ENCODE measurements around the gene RAB5A.
"Not testable (repeated sequence)": the region's sequence is repeated elsewhere in the genome, so short reads cannot be mapped to it uniquely, and the experiment has no call there.

The RAB5A gene, protein sequence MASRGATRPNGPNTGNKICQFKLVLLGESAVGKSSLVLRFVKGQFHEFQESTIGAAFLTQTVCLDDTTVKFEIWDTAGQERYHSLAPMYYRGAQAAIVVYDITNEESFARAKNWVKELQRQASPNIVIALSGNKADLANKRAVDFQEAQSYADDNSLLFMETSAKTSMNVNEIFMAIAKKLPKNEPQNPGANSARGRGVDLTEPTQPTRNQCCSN

DNA sequence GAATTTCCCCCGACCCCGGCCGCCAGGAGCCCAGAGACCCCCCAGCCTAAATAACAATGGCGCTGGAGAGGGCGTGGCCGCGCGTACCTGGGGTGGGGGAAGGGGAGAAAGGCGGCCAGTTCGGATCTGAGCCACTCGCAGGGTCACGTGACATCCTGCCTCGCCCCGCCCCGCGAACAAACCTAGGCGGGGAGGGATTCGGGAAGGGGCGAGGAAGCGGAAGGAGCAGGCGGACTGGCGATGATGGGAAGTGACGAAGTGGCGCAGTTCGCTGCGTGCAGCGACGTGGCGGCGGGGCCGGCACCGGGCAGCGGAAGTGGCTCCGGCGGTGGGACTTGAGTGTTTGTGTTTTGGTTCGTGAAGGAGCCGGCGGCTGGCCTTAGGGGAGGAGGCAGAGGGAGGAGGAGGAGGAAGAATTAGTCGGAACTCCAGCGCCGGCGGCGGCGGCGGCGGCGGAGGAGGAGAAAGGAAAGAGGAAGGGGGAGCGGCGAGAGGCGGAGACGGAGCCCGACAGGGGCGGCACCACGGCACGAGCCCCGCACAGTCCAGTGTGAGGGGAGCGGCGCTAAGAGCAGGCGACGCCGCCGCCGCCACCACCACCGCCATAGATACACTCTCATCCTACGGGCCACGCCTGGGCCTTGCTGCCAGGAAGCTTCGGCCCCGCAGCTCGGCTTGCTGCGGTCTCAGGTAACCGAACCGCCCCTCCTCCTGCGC is at the start of gene RAB5A:
TSS of gene RAB5A (plus strand) at position 266 of the 717 bp plus-strand sequence. CDS start 3,802 bp downstream, outside the sequence.
- peak; percentile 96 for DNase-seq

DNA sequence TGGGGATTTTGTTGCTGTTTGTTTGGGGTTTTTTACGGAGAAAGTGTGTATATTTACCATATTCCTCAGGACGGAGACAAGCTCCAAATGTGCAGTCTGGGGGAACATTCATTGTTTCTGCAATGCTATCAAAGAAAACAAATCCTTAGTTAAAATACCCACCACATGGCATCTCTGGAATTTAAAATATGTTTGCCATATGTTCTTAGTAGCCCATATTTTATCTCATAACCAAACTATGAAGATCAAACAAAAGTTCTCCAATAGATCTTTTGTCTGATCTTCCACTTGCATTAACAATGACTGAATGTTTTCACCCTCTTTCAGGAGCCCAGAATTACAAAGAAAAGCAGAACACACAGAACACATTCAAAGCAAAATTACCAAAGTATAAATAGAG is 48.2 kb upstream of the RAB5A start:
- no peak for DNase-seq

DNA sequence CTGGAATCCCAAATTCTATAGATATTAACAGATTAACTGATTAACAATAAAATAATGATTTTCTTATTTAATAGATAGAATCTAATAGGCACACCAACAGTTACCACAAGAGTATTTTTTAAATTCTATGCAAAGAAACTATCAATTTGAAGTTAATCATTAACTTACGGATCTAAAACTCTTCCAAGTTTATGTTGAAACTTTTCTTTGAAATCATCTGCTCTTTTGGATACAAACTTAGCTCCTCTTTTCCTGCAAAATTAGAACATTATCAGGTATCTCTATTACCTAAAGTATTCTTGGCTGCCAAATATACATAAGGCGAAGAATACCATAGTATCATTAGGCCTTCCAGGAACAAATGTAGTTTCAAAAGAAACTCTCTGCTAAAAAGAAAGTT is 47.6 kb upstream of the RAB5A start:
- no peak for DNase-seq

DNA sequence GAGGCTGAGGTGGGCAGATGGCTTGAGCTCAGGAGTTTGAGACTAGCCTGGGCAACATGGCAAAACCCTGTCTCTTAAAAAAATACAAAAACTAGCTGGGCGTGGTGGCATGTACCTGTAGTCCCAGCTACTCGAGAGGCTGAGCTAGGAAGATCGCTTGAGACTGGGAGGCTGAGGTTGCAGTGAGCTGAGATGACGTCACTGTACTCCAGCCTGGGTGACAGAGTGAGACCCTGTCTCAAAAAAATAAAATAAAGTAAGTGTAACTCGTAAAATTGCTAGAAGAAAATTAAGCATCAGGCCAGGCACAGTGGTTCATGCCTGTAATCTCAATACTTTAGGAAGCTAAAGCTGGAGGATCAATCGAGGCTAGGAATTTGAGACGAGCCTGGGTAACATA is 47.1 kb upstream of the RAB5A start:
- DNase-seq: not testable (repeated sequence)

DNA sequence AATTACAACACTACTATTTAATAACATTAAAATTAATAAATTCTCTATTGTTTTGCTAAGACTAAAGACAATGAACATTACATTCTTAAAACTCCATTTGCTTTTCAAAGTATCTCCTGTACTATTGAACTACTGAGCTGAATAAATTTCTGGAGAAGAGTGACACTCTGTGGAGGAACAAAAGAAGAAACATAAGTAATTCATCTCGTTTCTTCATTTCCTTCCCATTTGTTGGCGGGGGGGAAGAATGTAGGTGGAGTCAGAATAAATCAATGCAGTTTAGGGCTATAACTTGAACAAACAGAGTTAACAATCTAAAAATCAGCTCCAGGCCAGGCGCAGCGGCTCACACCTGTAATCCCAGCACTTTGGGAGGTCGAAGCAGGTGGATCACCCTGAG is 45.6 kb upstream of the RAB5A start:
- no peak for DNase-seq

DNA sequence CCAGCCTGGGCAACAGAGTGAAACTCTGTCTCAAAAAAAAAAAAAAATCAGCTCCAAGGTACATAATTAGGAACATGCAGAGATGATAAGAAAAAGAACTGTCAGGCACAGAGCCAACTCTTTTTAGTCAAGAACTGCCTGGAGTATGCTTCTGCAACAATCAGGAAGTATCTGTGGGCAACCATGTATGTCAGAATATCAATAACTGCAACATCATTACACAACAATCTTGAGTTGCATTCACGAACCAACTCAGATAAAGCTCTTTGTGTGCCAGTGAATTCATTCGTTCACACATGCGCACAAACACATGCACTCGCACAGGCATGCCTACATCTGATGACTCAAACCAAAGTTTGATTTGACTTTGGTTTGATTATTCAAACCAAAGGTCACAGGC is 45.0 kb upstream of the RAB5A start:
- DNase-seq: no peak

DNA sequence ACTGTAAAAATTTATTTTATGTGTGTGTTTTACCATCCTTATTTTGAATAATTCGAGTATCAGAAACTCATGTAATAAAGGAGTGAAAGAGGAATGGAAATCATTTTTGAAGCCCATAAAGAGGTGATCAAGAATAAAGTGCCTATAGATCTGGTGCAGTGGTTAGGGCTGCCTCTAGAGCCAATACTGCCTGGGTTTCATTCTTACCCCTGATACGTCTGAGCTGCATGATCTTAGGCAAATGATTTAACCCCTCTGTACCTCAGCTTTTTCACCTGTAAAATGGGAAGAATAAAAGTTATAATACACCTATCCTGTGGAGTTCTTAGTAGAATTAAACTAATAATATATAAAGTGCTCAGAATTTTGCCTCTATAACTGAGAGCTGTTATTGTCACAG is 43.2 kb upstream of the RAB5A start:
- DNase-seq: no peak

DNA sequence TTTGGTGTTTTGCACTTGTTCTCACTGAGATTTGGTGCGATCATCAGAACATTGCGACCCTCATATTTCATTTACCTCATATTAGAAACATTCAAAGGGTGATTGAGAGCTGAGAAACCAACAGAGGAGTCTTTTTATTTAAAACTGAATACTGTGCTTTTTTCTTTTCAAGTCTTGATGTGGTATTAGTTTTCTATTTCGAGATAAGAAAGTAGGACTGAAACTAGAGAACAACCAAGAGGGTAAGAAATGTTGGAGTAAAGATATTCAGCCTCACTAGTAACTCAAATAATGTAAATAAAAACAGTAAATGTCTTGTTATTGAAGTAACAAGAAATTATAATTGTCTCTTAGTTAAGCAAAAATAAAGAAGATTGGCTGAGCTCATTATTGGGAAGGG is 39.4 kb upstream of the RAB5A start:
- DNase-seq: no peak

DNA sequence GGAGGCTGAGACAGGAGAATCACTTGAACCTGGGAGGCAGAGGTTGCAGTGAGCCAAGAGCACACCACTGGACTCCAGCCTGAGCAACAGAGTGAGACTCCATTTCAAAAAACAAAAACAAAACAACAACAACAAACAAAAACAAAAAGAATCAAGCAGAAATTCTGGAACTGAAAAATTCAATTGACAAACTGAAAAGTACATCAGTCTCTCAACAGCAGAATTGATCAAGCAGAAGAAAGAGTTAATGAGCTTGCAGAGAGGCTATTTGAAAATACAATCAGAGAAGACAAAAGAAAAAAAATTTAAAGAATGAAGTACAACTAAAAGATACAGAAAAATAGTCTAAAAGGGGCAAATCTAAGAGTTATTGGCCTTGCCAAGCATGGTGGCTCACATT is 35.4 kb upstream of the RAB5A start:
- no peak for DNase-seq

DNA sequence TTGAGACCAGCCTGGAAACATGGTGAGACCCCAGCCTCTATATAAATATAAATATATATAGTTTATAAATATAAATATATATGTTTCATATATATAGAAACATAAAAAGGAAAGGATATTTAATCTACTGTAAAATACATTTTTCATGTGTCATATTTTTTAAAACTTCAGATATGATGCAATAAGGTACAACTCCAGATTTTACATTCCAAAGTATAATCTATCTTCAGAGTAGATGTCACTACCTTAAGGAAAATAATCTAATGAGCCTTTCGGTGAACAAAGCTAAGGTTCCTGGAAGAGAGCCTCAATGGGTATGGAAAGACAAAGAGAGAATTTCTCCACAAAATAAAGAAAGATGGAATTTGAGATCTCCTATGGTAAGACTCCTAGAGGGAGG is 29.7 kb upstream of the RAB5A start:
- no peak for DNase-seq

DNA sequence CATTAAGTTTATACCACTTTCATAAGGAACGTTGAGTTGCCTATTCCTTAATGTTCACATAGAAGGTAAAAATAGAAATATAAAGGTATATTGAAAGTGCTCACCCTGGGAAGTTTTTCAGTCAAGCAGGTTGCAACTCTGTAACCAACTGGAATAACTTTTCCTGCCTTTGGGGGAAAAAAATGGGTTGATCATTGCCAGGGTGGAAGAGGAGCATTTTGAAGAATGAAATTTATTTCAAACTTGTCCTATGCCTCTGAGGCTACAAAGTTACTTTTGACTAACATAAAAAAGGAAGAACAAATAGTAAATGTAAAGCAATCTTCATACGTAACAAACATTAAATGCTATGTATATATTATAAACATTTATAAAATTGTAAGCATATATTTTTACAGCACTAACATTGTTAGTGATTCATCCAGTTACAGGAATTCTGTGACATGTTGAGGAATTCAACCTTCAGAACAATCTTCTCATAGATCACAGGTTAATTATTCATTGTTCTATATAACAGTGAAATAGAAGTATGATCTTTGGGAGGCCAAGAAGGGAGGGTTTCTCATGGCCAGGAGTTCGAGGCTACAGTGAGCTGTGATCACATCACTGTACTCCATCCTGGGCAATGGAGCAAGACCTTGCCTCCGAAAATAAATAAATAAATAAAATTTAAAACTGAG is 26.4 kb upstream of the RAB5A start:
- no peak for DNase-seq

DNA sequence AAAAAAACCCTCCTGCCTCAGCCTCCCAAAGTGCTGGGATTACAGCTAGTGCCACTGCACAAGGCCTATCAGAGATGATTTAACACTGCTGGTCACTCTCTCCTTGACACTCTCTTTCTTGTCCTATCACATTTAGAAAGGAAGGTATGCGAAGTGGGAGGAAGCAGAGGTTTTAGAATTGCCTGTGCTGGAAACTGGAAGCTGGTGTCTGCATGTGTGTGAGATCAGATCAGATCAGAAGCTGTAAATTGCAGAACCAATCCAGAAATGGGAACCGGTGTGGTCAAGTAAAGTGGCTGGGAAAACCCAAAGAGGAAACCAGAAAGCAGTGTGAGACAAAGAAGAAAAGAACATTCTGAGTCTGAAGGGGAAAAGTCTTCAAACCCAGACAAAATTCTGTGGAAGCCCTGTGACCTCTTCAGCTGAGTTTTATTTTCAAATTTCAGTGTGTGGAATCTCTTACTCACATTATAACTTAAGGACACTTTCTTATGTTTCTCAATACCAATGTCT is 15.7 kb upstream of the RAB5A start:
- no peak for DNase-seq

DNA sequence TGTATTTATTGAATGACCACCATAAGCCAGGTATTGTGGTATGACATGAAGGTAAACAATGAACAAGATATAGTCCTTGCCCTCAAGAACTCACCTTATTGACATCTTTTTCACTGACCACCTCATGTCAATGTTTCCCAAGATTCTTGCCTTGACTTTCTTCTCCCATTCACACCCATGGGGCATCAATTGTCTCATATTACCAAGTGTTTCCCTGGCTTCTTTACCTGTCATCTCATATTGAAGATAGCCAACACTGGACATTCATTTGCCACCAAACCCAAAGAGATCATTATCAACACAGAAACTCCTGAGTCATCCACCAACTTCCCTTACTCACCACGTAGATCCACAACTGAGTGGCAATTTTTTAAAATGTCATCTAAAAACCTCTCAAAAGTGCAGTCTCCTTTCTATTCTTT is 15.1 kb upstream of the RAB5A start:
- DNase-seq: no peak

DNA sequence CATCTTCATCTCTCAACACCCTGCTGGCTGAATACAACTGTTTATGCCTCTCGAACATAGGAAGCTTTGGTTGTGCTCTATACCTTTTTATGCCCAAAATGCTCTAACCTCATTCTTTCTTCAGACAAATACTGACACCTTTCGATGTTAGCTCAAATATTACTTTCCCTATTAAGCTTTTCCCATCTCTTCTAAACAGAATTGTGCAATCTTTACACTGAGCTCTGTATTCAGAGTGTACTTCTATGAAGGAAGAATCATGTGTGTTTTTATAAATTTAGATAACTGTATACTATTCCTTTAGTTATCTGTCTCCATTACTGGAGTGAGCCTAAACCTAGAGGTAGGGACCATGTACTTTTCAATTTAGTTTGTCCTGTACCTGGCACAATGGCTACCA is 14.5 kb upstream of the RAB5A start:
- DNase-seq: no peak

DNA sequence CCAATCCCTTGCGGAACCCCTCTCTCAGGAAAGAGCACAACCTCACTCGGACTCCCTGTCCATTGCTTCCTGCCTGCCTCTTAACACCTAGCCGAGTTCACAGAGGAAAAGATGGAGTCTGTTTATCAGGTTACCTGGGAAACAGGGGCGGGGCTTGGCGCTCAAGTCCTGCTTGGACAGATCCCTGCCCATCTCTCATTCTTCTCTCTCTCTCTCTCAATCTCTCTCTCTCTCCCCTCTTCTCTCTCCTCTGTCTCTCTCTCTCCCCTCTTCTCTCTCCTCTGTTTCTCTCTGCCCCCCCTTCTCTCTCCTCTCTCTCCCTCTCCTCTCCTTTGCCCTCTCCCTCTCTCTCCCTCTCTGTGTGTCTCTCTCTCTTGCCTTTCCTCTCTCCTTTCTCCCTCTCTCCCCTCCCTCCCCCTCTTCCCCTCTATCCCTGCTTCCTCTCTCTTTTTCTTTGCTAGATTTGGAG is 12.8 kb upstream of the RAB5A start, which contains the start of gene EFHB:
TSS of gene EFHB (minus strand) at position 120 of the 469 bp plus-strand sequence. CDS start 199 bp downstream, outside the sequence.
- DNase-seq: peak; percentile 21

DNA sequence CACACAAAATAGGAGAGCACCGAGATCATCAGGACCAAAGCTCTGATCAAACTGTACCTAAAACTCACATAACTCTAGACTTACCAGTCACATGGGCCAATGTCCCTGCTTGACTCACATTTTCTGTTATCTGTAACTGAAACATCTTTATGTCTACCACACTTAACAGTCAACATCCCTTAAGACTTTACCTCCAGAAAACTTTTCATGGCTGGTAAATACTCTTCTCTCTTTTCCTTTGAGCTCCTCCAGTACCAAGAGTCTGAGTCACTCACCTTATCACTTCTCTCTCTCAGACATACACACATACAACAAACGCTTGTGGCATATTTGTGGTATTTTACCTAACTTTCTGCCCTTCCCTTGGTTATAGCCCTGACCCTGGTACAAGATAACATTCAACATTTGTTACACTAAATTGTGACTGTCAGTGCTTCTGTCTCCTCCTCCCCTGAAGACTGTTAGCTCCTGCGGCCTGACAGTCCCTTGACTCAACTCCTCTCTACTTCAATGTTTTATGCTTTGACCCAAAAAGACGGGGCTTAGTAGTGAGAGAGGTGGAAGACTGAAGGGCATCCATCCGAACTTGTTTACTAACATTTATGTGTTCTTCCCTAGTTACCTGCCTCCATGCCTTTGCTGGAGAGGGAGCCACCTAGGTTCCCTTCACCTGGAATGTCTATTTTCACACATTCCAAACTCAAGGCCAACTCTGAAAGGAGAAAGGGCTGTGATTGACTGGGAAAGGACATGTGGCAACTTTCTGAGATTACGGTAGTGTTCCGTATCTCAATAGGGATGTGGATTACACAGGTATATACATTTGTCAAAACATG is 9.2 kb upstream of the RAB5A start:
- DNase-seq: no peak

DNA sequence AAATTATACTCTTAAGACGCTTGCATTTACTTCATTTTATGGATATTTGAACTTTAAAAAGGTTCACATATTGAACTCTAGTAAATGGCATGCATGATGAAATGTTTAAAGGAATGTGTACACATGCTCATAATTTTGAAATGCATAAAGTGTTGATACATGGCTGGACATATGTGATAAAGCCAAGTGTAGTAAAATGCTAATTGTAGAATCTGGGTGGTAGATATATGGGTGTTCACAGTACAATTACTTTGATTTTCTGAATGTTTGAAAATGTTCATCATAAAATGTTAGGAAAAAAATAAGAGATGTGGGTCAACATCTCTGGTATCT is 8.6 kb upstream of the RAB5A start:
- DNase-seq: no peak

DNA sequence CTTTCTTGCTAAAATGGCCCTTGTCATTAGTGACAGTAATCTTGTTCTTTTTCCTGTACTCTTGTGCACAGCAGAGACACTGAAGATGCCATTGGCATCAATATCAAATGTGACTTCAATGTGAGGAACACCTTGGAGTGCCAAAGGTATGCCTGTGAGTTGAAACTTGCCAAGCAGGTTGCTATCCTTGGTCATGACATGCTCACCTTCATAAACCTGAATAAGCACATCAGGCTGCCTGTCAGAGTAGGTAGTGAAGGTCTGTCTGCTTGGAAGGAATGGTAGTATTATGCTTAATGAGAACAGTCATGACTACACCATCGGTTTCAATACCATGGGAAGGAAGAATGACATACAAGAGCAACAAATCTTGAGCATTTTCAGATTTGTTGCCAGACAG is 6.3 kb upstream of the RAB5A start:
- DNase-seq: no peak

DNA sequence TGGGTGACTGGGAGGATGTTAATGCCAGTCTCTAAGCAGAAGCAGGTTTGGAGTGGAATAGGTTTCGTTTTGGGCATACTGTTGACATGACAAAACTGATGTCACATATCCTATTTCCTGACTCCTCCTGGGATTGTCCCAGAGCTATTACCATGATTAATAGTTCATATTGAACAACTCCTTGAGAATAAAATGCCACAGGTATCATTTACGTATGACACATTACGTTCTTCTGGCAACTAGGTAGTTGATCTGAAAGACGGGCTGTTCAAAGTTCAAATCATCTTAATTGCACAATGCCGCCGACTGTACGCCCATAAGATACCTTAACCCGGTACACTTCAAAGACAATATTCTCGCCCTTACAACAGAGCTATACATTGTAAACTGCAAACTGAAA is 1.4 kb upstream of the RAB5A start:
- DNase-seq: no peak

DNA sequence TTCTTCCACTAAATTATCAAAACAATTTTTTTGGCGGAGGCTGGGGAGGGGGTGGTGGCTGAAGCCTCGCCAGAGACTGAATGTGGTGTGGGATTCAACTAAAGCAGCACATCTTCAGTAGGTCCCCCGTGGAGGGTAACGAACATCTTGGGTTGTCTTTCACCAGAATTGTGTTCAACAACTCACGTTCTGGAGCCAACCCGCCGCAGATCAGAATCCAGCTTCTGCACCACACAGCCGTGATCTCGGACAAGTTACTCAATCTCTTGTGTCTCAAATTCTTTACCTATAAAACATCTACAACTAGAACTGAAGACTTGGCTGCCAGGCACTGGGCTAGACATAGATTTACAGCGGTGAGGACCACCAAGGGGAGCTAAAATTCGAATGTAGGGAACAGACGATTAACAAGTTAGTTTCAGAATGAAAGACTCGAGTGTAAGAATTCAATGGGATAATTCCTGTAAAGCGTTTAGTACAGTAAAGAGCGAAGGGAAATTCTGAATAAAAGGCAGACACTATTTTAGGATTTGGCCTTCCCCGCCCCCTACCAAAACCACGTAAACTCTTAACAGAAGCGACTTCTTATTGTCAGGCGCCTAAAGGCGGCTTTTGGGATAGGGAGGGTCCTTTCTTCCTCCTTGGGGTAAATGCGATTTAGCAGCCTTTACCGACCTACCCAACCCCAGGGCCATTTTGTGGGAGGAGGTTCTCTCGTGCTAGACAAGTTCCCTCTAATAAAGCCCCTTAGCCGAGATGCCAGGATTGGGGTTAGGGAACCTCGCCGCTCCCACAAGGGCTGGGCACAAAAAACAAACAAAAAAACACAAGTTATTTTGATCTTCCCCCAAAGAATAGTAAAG is 697 bp upstream of the RAB5A start:
- no peak for DNase-seq

DNA sequence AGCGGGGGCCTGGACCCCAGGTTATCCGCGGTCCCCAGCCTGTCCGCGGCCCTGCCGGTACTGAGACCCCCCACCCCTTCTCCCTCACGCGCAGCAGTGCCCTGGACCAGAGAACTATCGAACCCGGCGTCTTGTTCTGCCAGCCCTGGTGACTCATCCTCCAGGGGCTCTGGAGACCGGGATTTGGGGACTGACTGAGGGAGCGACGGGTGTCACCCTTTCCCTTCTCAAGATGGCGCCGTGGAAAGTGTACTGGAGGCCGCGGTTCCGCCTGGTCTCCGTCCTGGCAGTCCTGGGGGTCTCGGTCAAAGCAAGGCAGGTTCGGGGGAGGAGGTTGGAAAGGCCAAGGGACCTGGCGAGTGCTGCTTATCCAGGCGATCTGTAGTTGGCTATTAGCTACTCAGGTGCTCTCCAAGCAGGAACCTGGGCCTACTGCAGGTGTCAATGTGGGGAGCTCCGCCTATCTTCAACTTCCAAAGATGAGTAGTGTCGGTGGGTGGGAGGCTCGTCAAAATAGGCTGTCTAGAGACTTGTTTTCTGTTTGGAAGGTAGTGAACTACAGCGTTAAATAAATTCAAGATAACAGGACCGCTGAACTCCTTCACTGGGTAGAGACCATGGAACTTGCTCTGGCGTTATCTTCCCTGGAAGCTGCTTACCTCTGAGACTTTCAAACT is 790 bp downstream of the RAB5A start:
- DNase-seq: no peak

DNA sequence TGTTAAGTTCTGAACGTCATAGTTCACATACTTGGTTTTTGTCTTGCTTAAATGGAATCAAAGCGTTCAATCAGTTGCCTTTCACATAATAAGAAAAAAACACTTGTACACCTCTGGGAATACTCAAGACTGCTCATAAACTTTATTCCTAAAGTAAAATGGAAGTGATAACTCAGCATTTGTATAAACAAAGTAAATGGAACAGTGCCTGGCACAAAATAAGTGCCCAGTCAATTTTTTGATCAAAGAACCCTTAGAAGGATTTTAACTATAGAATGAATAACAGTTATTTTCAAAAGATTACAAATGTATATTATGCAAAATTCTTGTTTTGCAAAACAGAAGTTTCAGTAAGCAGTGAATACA is 1.3 kb downstream of the RAB5A start:
- DNase-seq: no peak
